Measurements from ENCODE around the gene DAZL. TPM values are rescaled to one million over a fixed set of nuclear protein-coding genes. Genes with fewer than 3 reads are reported as not detected.

DAZL gene
- total and polyA plus RNA-seq, 5 donors: not detected

- 69% methylated on average over 6 of the region's 6 CpGs for WGBS
- H3K27ac ChIP-seq (ENCODE audit: low read length): no peak overlapping the region
Measured at GRCh38 chr3:16543242-16543864, 61.9 kb downstream of the DAZL start.

GRCh38 chr3:16538507-16538906, 66.7 kb downstream of the DAZL start:
- DNase-seq: no peak
- H3K27me3 ChIP-seq (ENCODE audit: control insufficient read depth, insufficient read depth): no peaks in the 10 kb centered on the region

More at GRCh38 chr3:16543242-16543864, 61.9 kb downstream of the DAZL start:
- Histone ChIP-seq H3K9me3 (ENCODE audit: control insufficient read depth, low read length) (no peaks in the 10 kb centered on the region), H3K27me3 (ENCODE audit: control insufficient read depth, insufficient read depth) (no peaks in the 10 kb centered on the region), H3K4me1 (ENCODE audit: control insufficient read depth, insufficient read depth, low read length) (no peaks in the 10 kb centered on the region), H3K4me3 (ENCODE audit: low read length) (no peak overlapping the region)
- ATAC-seq: no peak
- intact Hi-C loops (cut with DNase I): no loop called here
- DNase-seq: no peak

GRCh38 chr3:16536996-16537395, 68.2 kb downstream of the DAZL start:
- ATAC-seq (no peak), DNase-seq (no peak)
- Histone ChIP-seq H3K27me3 (ENCODE audit: control insufficient read depth, insufficient read depth) (no peaks in the 10 kb centered on the region), H3K4me1 (ENCODE audit: control insufficient read depth, insufficient read depth, low read length) (no peaks in the 10 kb centered on the region), H3K27ac (ENCODE audit: low read length) (no peak overlapping the region), H3K9me3 (ENCODE audit: control insufficient read depth, low read length) (no peaks in the 10 kb centered on the region), H3K4me3 (ENCODE audit: low read length) (no peak overlapping the region)
- intact Hi-C loops (cut with DNase I): no loop called here
- WGBS: 72% methylated on average over 3 of the region's 3 CpGs

More at GRCh38 chr3:16538507-16538906, 66.7 kb downstream of the DAZL start:
- H3K4me3 ChIP-seq (ENCODE audit: low read length): no peak overlapping the region
- H3K27ac ChIP-seq (ENCODE audit: low read length): no peak overlapping the region
- no peaks in the 10 kb centered on the region for H3K4me1 ChIP-seq (ENCODE audit: control insufficient read depth, insufficient read depth, low read length)
- intact Hi-C loops (cut with DNase I): no loop called here
- H3K9me3 ChIP-seq (ENCODE audit: control insufficient read depth, low read length): no peaks in the 10 kb centered on the region
- 78% methylated on average over 4 of the region's 4 CpGs for WGBS
- no peak for ATAC-seq

Other genes starting within 250 kb of the DAZL start
- 10 to 100 TPM; 17.9 to 23.6 (median 20.6) TPM for gene RFTN1, start 91.7 kb downstream of the DAZL start, total RNA-seq
- gene RFTN1, start 91.7 kb downstream of the DAZL start, polyA plus RNA-seq: 21.2 TPM